Measurements from ENCODE around the gene ADO.
A peak's percentile ranks its signal among the peaks of the same experiment; 100 is the strongest.

The ADO gene

DNA sequence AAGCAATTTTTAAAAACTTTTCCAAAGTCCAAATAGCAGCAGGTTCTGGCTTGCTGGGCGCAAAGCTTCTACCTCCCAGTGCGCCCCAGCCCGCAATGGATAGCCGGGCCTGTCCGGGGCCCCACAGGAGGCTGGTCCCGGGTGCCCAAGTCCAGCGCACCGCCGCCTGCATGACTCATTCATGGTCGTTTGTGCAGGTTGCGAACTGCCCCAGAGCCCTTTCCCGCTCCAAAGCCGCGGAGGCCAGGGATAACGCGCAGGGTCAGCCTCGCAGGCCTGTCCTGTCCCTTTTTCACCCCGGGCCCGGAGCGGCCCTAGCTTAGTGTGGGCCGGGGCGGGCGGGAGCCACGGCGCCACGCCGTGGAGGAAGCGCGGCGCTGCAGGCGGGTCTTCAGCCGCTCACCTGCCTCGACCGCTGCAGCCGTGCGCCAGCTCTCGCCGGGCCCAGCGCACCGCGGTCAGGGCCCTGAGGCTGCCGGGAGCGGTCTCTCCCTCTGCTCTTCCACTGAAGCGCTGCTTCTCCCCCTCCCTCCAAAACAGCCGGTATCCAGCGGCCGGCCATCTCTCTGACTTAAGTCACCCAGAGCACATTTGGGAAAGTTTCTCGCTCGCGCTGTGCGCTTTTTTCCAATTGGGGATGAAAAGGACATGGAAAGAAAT lies 13.4 kb downstream of the ADO start:
- H3K27ac ChIP-seq, result no peak overlapping the region

DNA sequence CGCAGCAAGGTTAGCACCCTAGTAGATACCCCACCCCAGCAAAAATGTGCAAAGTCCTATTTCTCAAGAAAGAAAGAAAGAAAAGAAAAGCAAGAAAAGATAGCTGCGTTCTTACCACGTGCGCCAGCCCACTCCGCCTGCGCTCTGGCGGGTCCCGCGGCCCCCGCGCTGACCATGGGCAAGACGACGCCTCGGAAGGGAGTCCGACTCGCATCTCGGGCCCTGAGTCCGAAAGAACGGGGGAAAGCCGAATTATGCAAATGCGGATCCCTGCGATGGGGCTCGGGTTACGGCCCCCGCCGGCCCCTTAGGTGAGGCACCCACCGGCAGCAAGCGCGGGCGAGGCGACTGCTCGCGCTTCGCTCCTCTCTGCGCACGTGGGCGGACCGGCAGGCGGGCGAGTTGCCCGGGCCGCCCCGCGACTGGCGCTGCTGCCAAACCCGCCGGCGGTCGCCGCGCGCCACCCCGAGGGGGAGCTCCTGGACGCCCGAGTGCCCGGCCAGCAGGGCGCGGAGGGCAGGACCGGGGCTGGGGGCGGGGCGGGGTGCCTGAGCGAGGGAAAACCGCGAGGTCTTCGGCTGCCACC lies 14.0 kb downstream of the ADO start:
- TF ChIP-seq, protein P1, sequence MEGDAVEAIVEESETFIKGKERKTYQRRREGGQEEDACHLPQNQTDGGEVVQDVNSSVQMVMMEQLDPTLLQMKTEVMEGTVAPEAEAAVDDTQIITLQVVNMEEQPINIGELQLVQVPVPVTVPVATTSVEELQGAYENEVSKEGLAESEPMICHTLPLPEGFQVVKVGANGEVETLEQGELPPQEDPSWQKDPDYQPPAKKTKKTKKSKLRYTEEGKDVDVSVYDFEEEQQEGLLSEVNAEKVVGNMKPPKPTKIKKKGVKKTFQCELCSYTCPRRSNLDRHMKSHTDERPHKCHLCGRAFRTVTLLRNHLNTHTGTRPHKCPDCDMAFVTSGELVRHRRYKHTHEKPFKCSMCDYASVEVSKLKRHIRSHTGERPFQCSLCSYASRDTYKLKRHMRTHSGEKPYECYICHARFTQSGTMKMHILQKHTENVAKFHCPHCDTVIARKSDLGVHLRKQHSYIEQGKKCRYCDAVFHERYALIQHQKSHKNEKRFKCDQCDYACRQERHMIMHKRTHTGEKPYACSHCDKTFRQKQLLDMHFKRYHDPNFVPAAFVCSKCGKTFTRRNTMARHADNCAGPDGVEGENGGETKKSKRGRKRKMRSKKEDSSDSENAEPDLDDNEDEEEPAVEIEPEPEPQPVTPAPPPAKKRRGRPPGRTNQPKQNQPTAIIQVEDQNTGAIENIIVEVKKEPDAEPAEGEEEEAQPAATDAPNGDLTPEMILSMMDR (IDR thresholded peaks at IDR 0.05; ENCODE audit: low read depth, low read length, missing control alignments), result no peak
- no peaks in the 10 kb centered on the region for H3K36me3 ChIP-seq (replicated peaks)
- H3K27ac ChIP-seq, result no peak overlapping the region
- peak overlapping the region; percentile 15 for H3K4me3 ChIP-seq (ENCODE audit: low read depth, low read length)
- in situ Hi-C loops (cut with HindIII; ENCODE audit: low pct_ligation_motif_present, low sequenced_read_pairs), result loop anchor here (25.0 kb wide), 1 partner anchor 206 kb away; no protein-coding TSS in a partner anchor
- H3K27me3 ChIP-seq (replicated peaks), result peaks cover 32% of the 10 kb centered on the region
- no peak for DNase-seq

More for the DNA sequence above, 13.4 kb downstream of the ADO start:
- Histone ChIP-seq H3K27me3 (replicated peaks) (peaks cover 32% of the 10 kb centered on the region), H3K4me3 (ENCODE audit: low read depth, low read length) (peak overlapping the region; percentile 62), H3K36me3 (replicated peaks) (no peaks in the 10 kb centered on the region)
- in situ Hi-C loops (cut with HindIII; ENCODE audit: low pct_ligation_motif_present, low sequenced_read_pairs), result loop anchor here (25.0 kb wide), 1 partner anchor 206 kb away; no protein-coding TSS in a partner anchor
- peak; percentile 33 for DNase-seq
- TF ChIP-seq, protein P1 (IDR thresholded peaks at IDR 0.05; ENCODE audit: low read depth, low read length, missing control alignments), result peak; percentile 64

DNA sequence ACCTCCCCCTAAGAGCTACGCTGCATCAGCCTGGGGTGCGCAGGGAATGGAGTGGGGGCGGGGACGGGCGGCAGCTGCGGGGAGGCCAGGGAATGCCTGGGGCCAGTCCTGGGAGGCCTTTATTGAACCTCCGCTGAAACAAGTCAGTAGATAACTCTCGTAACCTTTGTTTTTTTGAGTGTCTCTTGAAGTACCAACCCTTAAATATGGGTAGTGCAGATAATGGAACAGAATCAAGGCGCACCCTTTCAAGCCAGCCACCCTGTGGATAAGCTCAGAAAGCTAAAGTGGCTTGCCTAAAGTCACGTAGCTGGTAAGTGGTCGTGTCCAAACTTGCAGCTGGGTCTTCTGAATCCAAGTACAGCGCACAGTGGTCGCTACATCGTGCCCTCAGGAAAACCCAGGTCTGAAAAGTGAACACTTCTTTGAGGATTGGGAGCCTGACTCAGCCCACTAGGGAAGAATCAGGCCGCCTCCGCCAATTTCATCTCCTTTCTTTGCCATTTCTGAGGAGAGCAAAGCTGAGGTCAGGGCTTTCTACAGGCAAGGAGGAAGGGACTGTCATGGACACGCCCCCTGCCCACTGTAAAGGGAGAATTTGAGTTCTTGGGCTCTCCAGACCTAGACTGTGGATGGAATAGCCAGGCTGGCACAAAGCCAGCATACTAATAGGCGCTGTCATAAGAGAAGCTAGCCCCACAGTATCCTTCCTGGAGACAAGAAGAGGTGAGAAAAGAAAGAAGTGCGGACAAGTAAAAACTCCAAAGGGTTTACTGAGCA lies 14.8 kb downstream of the ADO start:
- in situ Hi-C loops (cut with HindIII; ENCODE audit: low pct_ligation_motif_present, low sequenced_read_pairs), result loop anchor here (25.0 kb wide), 1 partner anchor 207 kb away; no protein-coding TSS in a partner anchor
- H3K36me3 ChIP-seq (replicated peaks), result no peaks in the 10 kb centered on the region
- H3K4me3 ChIP-seq (ENCODE audit: low read depth, low read length), result no peak overlapping the region
- no peak for DNase-seq
- TF ChIP-seq, protein P1 (IDR thresholded peaks at IDR 0.05; ENCODE audit: low read depth, low read length, missing control alignments), result no peak
- peaks cover 28% of the 10 kb centered on the region for H3K27me3 ChIP-seq (replicated peaks)
- no peak overlapping the region for H3K27ac ChIP-seq

DNA sequence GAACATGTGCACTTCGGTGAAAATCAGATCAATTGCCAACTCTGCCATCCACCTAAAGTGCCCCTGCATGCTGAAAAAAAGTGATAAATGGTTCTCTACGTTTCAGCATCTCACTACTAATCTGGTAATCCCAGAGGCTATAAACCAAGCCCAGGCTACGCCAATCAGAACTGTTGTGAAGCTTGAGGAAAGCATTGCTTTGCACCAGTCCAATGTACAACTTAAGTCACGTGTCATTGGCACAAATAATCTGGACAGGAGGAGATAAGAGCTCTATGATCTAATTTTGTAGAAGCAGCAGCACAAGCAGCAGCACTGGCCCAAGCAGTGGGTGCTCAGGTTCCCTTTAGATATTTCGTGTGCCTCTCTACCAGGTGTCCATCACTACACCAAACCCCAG lies 16.1 kb downstream of the ADO start:
- Histone ChIP-seq H3K27ac (no peak overlapping the region), H3K27me3 (replicated peaks) (peaks cover 16% of the 10 kb centered on the region), H3K36me3 (replicated peaks) (no peaks in the 10 kb centered on the region), H3K4me3 (ENCODE audit: low read depth, low read length) (no peak overlapping the region)
- TF ChIP-seq, protein P1 (IDR thresholded peaks at IDR 0.05; ENCODE audit: low read depth, low read length, missing control alignments), result no peak
- no peak for DNase-seq
- in situ Hi-C loops (cut with HindIII; ENCODE audit: low pct_ligation_motif_present, low sequenced_read_pairs), result loop anchor here (25.0 kb wide), 1 partner anchor 208 kb away; no protein-coding TSS in a partner anchor

DNA sequence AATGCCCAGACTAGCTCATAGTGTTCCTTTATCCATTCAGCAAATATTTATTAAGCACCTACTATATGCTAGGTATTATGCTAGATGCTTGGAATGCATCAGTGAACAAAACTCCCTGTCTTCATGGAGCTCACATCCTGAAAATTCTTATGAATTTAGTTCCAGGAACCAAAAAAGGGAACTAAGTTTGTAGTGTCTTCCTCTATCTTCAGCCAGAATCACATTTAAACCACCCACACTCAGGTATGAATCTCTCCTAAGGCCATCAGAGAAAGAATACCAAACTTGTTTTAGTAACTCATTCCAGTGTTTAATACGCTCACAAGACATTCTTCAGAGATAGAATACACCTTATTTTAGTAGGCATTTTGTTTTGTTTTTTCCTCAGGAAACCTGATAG lies 21.8 kb downstream of the ADO start:
- no peak for DNase-seq
- Histone ChIP-seq H3K36me3 (replicated peaks) (no peaks in the 10 kb centered on the region), H3K27me3 (replicated peaks) (no peaks in the 10 kb centered on the region), H3K27ac (no peak overlapping the region), H3K4me3 (ENCODE audit: low read depth, low read length) (no peak overlapping the region)
- TF ChIP-seq, protein P1 (IDR thresholded peaks at IDR 0.05; ENCODE audit: low read depth, low read length, missing control alignments), result no peak
- in situ Hi-C loops (cut with HindIII; ENCODE audit: low pct_ligation_motif_present, low sequenced_read_pairs), result no loop called here
